ENCODE results near the gene PIAS4.

PIAS4 gene

GRCh38 chr19:4042731-4043082 lies 35.2 kb downstream of the PIAS4 start:
- TF ChIP-seq CTCF (conservative IDR thresholded peaks at IDR 0.05; ENCODE audit: low read depth, low read length), result no peak
- no peak for DNase-seq (ENCODE audit: low read depth)
- no peak overlapping the region for H3K4me3 ChIP-seq (ENCODE audit: low read length)

DNA sequence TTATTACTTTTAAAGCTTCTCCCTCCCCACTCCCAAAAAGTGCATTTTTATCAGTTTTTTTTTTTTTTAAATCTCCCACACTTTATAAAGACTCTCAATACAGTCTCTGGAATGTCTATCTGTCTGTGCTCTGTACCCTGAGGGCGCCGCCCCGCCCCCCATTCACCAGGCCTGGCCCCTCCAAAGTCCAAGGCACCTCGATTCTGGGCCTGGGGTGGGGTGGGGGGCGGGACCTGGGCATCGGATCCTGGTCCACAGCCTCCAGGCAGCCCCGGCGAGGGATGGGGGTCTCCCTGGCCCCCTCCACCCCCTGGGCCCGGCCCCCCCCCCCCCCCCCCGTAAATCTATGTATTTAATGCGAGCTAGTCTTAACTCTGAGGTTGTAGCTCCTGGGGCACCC lies 35.9 kb downstream of the PIAS4 start:
- H3K4me3 ChIP-seq (ENCODE audit: low read length), result no peak overlapping the region
- no peak for TF ChIP-seq CTCF (conservative IDR thresholded peaks at IDR 0.05; ENCODE audit: low read depth, low read length)
- DNase-seq (ENCODE audit: low read depth), result no peak

DNA sequence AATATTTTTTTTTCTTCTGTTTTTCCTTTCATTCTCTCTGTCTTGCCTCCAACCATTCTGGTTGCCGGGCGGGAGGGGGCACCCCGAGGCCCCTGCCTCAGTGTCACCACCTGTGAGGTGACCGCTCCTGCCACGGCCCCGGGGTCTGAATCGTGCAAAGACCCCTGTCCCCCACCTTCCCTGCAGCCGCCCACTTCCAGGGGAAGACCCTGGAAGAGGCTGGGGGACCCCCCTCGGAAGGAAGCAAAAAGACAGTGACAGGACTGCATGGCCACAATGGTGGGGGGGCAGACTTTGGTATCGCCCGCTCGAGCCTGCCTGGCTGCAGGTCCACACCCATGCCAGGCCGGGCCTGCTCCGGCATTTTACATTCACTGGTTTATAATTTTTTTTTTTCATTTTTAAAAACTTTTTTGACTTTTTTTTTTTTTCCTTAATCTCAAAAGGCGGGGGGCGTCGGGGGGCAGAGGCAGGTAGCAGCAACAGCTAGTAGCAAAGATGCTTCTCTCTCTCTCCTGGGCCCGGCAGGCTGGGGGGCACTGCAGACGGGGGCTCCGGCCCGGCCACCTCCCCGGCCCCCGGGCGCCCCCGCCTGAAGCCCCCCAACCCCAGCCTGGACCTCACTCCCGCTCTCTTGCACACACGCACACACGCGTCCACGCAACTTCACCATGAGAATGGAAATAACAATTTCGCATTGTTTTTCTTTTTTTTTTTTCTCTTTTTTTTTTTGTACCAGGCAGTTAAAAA lies 36.6 kb downstream of the PIAS4 start:
- TF ChIP-seq CTCF (conservative IDR thresholded peaks at IDR 0.05; ENCODE audit: low read depth, low read length), result no peak
- no peak for DNase-seq (ENCODE audit: low read depth)

GRCh38 chr19:4044990-4045465 lies 37.5 kb downstream of the PIAS4 start:
- no peak overlapping the region for H3K4me3 ChIP-seq (ENCODE audit: low read length)

More for the DNA sequence above, 36.6 kb downstream of the PIAS4 start:
- no peak overlapping the region for H3K4me3 ChIP-seq (ENCODE audit: low read length)

DNA sequence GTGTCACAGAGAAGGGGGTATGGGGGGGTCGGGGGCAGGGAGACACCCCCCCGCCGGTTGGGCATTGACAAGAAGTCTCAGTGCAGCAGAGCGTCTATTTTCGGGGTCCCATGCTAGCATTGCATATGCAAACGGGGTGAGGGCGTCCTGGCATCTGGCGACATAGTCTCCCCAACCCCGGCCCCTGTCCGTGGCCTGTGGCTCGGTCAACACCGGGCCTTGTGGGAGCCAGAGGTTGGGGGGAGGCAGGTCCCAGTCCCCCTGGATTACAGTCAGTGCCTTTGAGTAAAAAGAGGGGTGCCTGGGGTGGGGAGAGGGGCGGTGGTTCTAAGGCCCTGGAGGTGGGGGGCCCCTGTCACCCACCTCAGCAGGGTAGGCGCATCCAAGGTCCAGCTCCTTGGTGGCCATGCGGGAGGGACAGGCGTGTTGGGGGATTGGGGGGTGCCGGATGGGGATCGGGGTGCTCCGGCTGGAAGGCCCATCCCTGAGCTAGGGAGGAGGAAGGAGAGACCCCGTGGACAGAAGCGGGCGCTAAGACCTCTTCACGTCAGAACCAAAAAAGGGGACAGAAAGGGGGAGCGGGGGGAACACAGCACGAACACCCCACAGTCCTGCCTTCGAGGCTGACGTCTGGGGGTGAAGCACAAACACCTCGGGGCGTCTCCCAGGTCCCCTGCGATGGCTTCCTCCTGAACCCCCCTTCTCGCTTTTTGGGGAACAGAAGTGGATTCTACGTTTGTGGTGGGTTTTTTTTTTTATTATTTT lies 38.2 kb downstream of the PIAS4 start:
- TF ChIP-seq CTCF (conservative IDR thresholded peaks at IDR 0.05; ENCODE audit: low read depth, low read length), result no peak
- H3K4me3 ChIP-seq (ENCODE audit: low read length), result no peak overlapping the region
- DNase-seq (ENCODE audit: low read depth), result no peak

More at GRCh38 chr19:4044990-4045465, 37.5 kb downstream of the PIAS4 start:
- DNase-seq (ENCODE audit: low read depth), result no peak
- TF ChIP-seq CTCF (conservative IDR thresholded peaks at IDR 0.05; ENCODE audit: low read depth, low read length), result no peak

DNA sequence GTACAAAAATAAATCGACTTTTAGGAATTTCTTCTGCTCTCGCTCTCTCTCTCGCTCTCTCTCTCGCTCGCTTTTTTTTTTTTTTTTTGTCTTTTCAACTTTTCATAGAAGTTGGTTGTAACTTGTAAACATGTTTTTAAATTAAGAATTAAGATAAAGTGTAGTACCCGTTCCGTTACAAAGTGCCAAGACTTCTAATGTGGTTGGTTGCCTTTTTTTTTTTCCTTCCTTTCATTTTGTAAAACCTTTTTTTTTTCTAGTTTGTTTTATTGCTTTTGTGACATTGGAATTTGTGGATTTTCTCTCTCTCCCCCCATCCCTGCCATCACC lies 38.8 kb downstream of the PIAS4 start:
- no peak for TF ChIP-seq CTCF (conservative IDR thresholded peaks at IDR 0.05; ENCODE audit: low read depth, low read length)
- no peak overlapping the region for H3K4me3 ChIP-seq (ENCODE audit: low read length)
- no peak for DNase-seq (ENCODE audit: low read depth)

Data from retinal pigment epithelial cell (primary cell).